IPS-15b (cell line): ENCODE data around the gene GCH1.

Experiments used
- H3K27me3 ChIP-seq: one replicate; pipeline ENCODE4 v1.6.1; 2013; ENCODE audit warnings: low read length; ENCODE audit not compliant: control insufficient read depth, insufficient read depth
- H3K36me3 ChIP-seq: one replicate; pipeline ENCODE4 v1.6.1; 2013; ENCODE audit warnings: low read length; ENCODE audit not compliant: control insufficient read depth, insufficient read depth
- H3K4me1 ChIP-seq: one replicate; pipeline ENCODE4 v1.6.1; 2013; ENCODE audit warnings: mild to moderate bottlenecking, low read length; ENCODE audit not compliant: control insufficient read depth, insufficient read depth
- H3K4me3 ChIP-seq: one replicate; pipeline ENCODE4 v1.5.1; 2013; ENCODE audit warnings: low read depth, low read length
- H3K9ac ChIP-seq: one replicate; pipeline ENCODE4 v1.6.1; 2013; ENCODE audit warnings: low read depth, mild to moderate bottlenecking, low read length
- H3K9me3 ChIP-seq: one replicate; pipeline ENCODE4 v1.6.1; 2013; ENCODE audit warnings: mild to moderate bottlenecking, low read length; ENCODE audit not compliant: control insufficient read depth, insufficient read depth

Gene GCH1

DNA sequence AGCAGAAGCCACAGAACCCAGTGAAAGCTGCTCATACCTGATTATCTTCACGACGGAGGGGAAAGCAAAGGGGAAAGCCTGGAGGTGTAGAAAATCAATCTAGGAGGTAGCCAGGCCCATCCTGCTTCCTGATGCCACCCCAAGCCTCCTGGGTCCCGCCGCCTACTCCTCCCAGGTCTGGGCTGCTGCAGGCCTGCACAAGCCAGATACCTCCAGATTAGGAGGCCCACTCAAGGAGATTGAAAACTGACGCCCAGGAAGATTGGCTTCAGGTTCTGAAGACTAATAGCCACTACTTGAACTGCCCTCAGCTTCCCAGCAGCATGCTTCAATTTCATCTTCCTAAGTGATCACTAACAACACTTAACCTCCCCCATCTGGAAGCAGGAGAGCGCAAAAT is 87.1 kb downstream of the GCH1 start:
- H3K4me1 ChIP-seq = no peaks in the 10 kb centered on the region
- peaks cover 6% of the 10 kb centered on the region for H3K27me3 ChIP-seq
- H3K9ac ChIP-seq = no peak overlapping the region
- no peak overlapping the region for H3K4me3 ChIP-seq
- no peaks in the 10 kb centered on the region for H3K9me3 ChIP-seq
- no peaks in the 10 kb centered on the region for H3K36me3 ChIP-seq

DNA sequence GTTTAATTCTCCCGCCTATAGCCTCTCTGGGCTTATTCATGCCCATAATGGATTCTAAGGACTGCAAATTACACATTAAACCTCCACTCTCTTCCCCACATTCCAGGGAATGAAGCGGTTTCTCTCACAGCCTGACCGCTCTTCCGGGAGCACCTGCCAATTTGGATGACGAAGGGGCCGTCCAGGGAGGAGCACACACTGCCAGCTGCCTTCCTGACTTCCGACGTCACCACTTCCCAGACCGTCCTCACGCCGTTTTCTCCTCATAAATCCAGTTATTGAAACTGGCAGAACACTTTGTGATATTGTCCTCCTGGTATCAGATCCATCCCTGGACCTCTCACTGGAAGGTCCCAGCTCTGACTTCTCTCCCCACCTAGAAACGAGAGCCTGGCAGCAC is 87.6 kb downstream of the GCH1 start:
- no peak overlapping the region for H3K9ac ChIP-seq
- H3K36me3 ChIP-seq = no peaks in the 10 kb centered on the region
- peaks cover 6% of the 10 kb centered on the region for H3K27me3 ChIP-seq
- H3K4me1 ChIP-seq = no peaks in the 10 kb centered on the region
- no peak overlapping the region for H3K4me3 ChIP-seq
- H3K9me3 ChIP-seq = no peaks in the 10 kb centered on the region

DNA sequence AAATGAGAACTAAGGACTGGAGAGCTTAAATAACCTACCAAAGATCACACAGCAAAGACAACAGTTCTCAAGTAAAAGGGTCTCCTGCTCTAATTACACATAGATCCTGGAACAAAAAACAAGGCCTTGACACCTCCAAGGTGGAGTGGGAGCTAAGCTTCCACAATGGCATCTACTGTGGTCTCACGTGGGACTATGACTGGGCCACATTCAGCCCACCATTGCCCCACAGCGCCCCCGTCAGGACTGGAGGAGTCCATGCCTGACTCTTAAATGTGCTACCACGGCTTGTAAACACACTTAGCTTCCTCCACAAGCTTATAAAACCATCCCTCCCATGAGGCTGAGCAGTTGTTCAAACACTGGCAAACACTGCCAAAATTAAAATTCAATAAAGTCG is 88.5 kb downstream of the GCH1 start:
- Histone ChIP-seq H3K4me3 (no peak overlapping the region), H3K4me1 (no peaks in the 10 kb centered on the region), H3K9ac (no peak overlapping the region), H3K9me3 (no peaks in the 10 kb centered on the region), H3K36me3 (no peaks in the 10 kb centered on the region), H3K27me3 (peaks cover 6% of the 10 kb centered on the region)

DNA sequence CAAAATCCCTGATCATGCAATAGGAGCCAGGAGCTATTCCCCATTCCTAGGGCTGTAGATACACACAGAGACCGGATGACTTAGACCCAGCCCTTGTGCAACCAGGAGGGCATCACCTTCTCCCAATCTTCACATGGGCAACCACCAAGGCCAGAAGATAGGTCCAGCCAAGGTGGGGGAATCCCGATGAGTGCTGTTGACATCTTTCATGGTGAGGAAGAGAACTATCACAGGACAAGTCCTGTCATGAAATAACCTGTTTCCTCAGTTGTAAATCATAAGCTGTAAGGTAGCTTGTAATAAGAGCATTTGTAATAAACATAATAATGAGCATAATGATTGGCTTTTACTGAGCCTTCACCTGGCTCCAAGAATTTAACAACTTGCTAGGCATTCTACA is 89.5 kb downstream of the GCH1 start:
- Histone ChIP-seq H3K9ac (no peak overlapping the region), H3K36me3 (no peaks in the 10 kb centered on the region), H3K4me1 (no peaks in the 10 kb centered on the region), H3K9me3 (no peaks in the 10 kb centered on the region), H3K27me3 (peaks cover 6% of the 10 kb centered on the region), H3K4me3 (no peak overlapping the region)

DNA sequence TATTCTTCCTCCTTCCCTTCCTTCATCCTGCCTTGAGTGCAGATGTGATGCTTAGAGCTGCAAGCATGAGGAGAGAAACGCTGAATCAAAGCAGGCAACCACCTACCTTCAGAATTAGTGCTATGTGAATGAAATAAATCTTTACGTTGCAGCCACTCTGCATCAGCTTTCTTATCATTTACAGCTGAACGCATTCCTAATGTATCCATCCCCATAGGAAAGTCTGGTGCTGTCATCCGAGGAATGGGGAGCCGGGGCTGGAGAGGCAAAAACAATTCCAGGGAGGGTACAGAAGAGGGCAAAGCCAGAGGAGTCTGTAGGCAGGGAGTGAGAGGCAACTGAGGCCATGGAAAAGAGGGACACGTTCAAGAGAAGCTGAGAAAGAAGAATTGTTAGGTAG is 90.0 kb downstream of the GCH1 start:
- H3K9me3 ChIP-seq = no peaks in the 10 kb centered on the region
- H3K9ac ChIP-seq = no peak overlapping the region
- H3K36me3 ChIP-seq = no peaks in the 10 kb centered on the region
- H3K27me3 ChIP-seq = peaks cover 6% of the 10 kb centered on the region
- H3K4me3 ChIP-seq = no peak overlapping the region
- no peaks in the 10 kb centered on the region for H3K4me1 ChIP-seq

DNA sequence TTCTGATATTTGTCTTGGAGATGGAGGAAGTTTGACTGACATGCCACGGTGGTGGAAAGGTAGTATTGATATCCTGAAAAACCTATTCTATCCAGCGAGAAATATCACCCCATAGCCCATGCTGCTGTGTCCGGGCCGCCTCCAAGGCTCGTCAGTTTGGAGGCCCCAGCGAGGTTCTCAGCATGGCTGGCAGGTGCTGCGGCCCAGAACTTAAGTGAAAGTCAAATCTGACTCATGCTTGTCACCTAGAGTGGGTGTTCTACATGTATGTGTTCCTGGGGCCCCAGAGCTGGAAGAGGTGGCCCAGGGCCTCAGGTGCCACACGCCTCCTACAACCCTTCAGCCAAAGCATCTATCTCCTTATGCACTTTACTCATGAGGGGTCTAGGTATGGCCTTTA is 92.9 kb downstream of the GCH1 start:
- H3K4me3 ChIP-seq = no peak overlapping the region
- H3K9me3 ChIP-seq = no peaks in the 10 kb centered on the region
- peaks cover 13% of the 10 kb centered on the region for H3K4me1 ChIP-seq
- no peaks in the 10 kb centered on the region for H3K36me3 ChIP-seq
- peaks cover 17% of the 10 kb centered on the region for H3K27me3 ChIP-seq
- H3K9ac ChIP-seq = no peak overlapping the region

GRCh38 chr14:54808326-54809161 is 94.1 kb downstream of the GCH1 start:
- Histone ChIP-seq H3K27me3 (peaks cover 25% of the 10 kb centered on the region), H3K9ac (no peak overlapping the region), H3K4me1 (peaks cover 13% of the 10 kb centered on the region), H3K36me3 (no peaks in the 10 kb centered on the region), H3K9me3 (no peaks in the 10 kb centered on the region), H3K4me3 (no peak overlapping the region)

- no peak overlapping the region for H3K9ac ChIP-seq
- H3K4me1 ChIP-seq = peaks cover 13% of the 10 kb centered on the region
- H3K4me3 ChIP-seq = no peak overlapping the region
- no peaks in the 10 kb centered on the region for H3K9me3 ChIP-seq
- no peaks in the 10 kb centered on the region for H3K36me3 ChIP-seq
- peaks cover 28% of the 10 kb centered on the region for H3K27me3 ChIP-seq
Observed at GRCh38 chr14:54807881-54808280, 94.7 kb downstream of the GCH1 start.

- Histone ChIP-seq H3K4me3 (no peak overlapping the region), H3K4me1 (peaks cover 13% of the 10 kb centered on the region), H3K27me3 (peaks cover 26% of the 10 kb centered on the region), H3K9me3 (no peaks in the 10 kb centered on the region), H3K36me3 (no peaks in the 10 kb centered on the region), H3K9ac (no peak overlapping the region)
Observed at GRCh38 chr14:54807428-54807827, 95.2 kb downstream of the GCH1 start.

DNA sequence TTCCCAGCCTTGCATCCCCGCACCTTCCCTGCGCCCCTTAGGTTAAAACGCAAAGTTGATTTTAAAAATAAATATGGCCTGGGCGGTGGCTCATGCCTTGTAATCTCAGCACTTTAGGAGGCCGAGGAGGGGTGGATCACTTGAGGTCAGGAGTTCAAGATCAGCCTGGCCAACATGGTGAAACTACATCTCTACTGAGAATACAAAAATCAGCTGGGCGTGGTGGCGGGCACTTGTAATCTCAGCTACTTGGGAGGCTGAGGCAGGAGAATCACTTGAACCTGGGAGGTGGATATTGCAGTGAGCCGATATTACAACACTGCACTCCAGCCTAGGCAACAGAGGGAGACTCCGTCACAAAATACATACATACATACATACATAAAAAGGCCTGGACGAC is 96.0 kb downstream of the GCH1 start:
- no peaks in the 10 kb centered on the region for H3K9me3 ChIP-seq
- no peak overlapping the region for H3K4me3 ChIP-seq
- peaks cover 22% of the 10 kb centered on the region for H3K27me3 ChIP-seq
- H3K9ac ChIP-seq = no peak overlapping the region
- H3K4me1 ChIP-seq = peaks cover 13% of the 10 kb centered on the region
- no peaks in the 10 kb centered on the region for H3K36me3 ChIP-seq

GRCh38 chr14:54805445-54806322 is 96.9 kb downstream of the GCH1 start:
- no peaks in the 10 kb centered on the region for H3K36me3 ChIP-seq
- H3K4me3 ChIP-seq = peak overlapping the region; percentile 35
- H3K9me3 ChIP-seq = no peaks in the 10 kb centered on the region
- peak overlapping the region; percentile 18 for H3K9ac ChIP-seq
- peaks cover 13% of the 10 kb centered on the region for H3K4me1 ChIP-seq
- H3K27me3 ChIP-seq = peaks cover 22% of the 10 kb centered on the region

GRCh38 chr14:54805070-54805444 is 97.6 kb downstream of the GCH1 start:
- H3K9me3 ChIP-seq = no peaks in the 10 kb centered on the region
- H3K4me1 ChIP-seq = peaks cover 13% of the 10 kb centered on the region
- H3K9ac ChIP-seq = no peak overlapping the region
- H3K27me3 ChIP-seq = peaks cover 22% of the 10 kb centered on the region
- H3K4me3 ChIP-seq = peak overlapping the region; percentile 22
- no peaks in the 10 kb centered on the region for H3K36me3 ChIP-seq
